ACHN (cell line): ENCODE results near the gene GLRA3.
"Not testable (repeated sequence)": the region's sequence is repeated elsewhere in the genome, so short reads cannot be mapped to it uniquely, and the experiment has no call there.

Source experiments
- DNase-seq: peaks from one replicate; pipeline ENCODE4 v3.0.0-alpha.2; 2015
- in situ Hi-C: cut with HindIII; loops from 2 replicates; pipeline ENCODE4 v1.10.0; 2017; ENCODE audit warnings: low sequenced_read_pairs, low pct_ligation_motif_present, low pct_unique_long_range_greater_than_20kb

The GLRA3 gene

DNA sequence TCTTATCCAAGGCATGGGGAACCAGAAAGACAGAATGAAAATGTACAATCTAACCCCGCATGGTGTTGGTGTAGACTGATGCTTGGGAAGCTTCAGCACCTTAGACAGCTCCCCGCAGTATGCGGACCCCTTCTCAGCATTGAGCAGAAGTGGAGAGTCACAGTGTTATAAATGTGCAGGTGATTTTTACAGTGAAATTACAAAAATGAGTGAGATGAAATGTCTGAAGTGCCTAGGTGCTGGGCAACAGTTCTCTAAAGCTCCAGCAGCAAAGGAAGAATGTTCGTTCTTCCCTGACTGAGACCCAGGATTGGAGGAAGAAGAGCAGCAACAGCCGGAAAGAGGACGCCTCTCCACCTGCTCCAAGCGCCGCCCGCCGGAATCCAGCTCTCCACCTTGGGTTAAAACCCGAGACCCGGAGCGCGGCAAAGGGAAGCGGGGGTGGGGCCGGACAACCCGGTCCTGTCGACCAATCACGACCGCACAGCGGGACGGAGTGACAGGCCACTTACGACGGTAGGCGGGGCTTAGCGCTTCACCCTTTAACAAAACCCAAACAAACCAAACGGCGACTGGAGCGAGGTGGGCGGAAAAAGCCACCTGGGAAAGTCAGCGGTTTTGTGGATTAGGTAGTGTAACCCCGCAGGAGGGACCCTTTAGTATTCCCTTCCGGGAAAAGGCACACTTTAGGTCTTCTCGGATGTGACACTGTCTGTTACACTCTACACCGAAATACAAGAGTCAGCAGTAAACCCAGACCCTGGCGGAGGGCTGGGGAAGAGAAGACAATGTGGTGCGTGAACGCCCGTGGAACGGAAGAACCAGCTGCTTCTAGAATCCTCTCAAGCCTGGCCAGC is at the start of gene GLRA3:
Gene GLRA3 (minus strand): TSS at position 403 of the 857 bp plus-strand sequence. CDS start 436 bp downstream, outside the sequence.
- DNase-seq, result peak; percentile 35
- in situ Hi-C loops, result no loop called here

DNA sequence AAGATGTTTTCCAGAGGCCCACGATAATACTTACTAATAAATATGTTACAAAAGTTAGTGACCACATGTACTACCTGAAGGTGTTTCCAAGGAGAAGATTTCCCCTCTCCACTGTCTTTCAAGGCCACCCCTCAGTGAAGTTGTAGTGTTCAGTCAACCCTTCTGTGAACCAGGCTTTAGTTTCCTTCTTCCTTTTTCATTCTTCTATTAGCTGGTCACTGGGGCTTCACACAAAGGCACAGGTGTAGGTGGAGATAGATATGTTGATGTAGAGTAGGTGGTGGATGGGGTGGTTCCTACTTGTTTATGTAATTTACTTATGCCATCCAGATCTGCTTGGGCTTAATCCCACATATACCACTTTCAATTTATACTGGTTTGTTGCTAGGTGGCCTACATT is 45.9 kb upstream of the GLRA3 start:
- no peak for DNase-seq
- in situ Hi-C loops, result no loop called here

DNA sequence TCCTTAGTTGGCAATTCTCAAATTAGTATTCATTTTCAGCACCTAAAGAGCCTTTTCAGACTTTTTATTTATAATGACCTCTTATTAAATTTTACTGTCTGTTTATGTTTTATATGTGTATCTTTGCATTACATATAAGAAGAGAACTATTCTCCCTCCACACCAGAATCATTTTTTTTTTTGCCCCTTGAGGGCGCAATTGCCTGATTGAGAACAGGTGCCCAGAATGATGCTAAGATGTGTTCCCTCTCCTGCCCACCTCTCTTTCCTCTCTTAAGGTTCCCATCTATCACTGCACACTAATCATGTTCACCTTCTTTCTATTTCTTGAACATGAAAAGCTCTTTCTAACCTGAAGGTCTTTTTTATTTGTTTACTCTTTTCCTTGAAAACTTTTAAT is 44.9 kb upstream of the GLRA3 start:
- DNase-seq, result peak; percentile 47
- in situ Hi-C loops, result no loop called here

DNA sequence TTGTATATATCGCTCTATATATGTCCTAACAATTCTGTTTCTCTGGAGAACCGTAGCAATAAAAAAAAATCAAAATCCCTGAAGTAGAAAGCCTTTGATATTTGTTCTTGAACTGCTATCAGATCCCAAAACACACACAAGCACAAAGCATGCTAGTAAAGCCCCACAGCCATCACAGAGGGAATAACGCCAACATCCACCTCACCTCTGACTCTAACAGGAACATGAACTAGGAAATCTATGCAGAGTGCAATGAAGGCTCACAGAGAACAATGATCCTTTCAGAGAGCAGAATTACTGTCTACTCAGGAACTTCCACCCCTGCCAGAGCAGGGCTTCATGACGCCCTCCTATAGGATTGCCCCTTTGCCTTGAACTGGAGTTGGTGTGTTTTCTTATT is 44.1 kb upstream of the GLRA3 start:
- DNase-seq, in situ Hi-C loops: not testable (repeated sequence)

DNA sequence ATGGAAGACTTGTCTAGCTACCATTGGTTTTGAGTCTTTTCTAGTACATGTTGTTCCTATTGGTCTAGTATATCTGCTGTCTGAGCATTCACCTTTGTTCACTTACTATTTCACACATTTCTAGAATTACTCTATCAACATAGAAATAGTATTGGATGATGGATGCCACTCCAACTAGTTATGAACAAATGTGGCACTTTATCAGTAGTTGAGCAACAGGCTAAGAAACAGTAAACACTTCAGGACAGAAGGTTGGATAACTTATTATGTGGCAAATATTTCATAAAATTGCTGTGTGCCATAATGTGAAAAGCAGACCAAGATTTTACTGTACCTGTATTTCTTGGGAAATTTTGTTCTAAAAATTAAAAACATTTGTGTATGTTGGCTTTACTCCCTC is 42.4 kb upstream of the GLRA3 start:
- in situ Hi-C loops, result no loop called here

DNA sequence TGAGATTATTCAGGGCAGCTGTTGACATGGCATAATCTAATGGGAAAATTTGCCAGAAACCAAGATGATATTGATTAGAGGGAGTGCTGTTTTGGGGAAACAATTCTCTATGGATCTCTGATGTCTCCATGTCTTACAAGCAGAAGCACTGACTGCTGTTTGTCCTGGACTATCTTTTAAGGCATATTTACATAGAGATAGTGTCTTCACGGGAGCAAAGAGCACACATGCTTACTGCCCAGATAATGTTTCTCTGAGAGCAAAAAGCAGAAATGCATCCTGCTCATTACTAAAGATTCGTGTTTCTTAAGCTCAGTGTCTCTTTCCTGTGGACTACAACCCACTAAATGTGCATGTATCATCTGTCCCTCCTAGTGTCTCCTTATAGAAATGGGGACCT is 41.3 kb upstream of the GLRA3 start:
- no peak for DNase-seq

More for the DNA sequence above, 42.4 kb upstream of the GLRA3 start:
- no peak for DNase-seq

DNA sequence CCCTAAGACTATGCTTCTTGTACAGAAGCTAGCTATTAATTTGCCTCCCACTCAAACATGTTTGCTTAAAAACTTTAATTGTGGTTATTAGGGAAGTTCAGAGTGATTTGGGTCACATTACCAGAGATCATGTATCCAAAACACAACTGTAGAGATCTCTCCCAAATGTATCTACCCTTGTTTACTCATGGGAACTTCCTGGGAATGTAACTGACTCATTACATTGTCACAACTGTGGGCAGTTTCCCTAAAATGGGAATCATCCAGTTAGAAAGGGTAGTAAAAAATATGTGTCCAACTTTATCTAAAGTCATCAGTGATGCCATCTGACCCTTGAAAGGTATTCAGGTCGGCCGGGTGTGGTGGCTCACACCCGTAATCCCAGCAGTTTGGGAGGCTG is 40.3 kb upstream of the GLRA3 start:
- in situ Hi-C loops, result no loop called here
- no peak for DNase-seq

More for the DNA sequence above, 41.3 kb upstream of the GLRA3 start:
- in situ Hi-C loops, result no loop called here

DNA sequence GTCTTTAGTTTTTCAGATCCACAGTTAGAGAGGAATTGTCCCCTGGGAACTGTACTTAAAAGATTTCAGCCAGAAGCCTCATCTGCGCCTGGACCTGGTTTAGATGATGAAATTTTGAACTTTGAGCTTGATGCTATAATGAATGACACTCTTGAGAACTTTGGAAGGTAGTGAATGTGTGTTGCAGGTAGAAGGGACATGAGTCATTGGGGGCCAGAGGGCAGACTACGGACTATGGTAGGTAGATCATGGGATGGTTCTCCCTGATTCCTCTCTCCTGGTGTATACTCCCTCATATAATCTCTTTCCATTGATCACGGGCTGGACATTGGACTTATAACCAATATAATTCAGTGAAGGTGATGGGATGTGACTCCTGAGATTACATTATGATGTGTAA is 38.9 kb upstream of the GLRA3 start:
- no peak for DNase-seq
- in situ Hi-C loops, result no loop called here

DNA sequence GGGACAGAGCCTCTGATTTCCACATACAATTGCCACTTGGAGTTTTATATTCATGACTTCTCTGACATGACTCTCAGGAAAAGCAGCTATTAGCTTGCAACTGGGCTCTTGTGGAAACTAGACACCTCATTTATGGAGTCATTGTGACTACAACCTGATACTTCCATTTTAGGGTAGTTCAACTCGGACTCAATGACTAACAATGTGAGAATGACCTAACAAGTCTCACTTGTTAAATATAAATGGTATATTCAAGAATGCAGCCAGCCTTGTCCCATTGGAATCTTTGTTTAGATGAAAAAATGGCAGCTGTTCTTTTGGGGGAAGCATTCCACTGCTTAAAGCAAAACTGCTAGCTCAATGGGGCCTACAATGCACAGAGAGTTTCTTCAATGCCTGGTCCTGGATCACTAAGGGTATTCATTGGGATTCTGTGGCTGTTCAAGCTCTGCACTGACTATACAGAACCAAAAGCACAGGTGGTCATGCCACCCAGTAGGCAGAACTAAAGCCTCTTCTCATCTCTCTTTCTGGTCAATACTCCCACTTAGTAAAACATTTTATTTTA is 36.5 kb upstream of the GLRA3 start:
- in situ Hi-C loops, result no loop called here
- no peak for DNase-seq

DNA sequence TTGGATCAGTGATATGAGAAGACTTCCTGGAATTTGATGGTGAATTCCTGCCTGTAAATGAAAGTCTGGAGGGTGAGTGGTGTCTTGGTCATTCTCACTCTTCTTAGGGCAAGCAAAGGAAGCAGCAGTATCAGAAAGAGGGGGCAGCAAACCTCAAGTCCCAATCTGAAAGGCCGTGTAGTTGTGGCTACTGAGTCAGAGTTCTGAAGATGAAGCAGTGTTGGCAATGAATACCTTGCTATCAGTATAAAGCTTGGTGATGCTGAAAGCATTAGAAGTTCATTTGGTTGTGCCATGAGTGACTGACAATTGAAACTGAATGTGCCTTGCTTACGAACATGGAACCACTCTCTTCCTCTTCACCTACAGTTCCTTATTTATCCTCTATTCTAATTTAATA is 35.0 kb upstream of the GLRA3 start:
- no peak for DNase-seq
- in situ Hi-C loops, result no loop called here

DNA sequence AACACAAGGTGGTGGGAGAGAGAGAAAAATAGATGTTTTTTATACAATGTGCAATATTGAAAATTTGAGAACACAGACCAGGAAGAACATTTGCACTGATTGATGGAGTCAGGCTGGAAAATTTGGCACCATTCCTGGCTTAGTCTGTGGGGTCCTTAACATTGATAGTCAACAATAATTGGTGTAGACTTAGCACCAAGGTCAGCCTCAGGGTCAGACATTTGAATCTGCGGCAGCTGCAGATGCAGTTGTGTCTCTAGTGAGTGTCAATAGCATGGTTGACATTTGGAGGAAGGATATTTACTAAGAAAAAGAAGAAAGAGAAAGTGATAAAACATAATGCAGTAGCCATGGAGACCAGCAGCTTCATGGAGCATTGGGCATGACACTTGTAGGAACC is 31.5 kb upstream of the GLRA3 start:
- in situ Hi-C loops, result no loop called here

DNA sequence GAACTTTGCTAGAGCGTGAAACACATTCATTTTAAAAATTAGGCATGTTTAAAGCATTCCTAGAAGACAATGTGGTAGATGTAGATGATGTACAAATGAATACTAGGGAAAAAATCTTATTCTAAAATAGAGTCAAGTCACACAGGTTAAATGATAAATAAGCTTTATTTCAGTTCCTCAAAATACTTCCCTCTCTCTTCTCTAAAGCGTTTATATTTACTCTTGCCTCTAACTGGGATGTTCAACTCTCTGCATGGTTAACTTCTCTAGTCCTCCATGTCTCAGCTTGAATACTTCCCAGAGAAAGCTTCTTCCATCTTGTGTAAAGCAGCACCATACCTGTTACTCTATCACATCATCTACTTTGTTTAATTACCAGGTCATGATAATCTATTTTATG is 30.9 kb upstream of the GLRA3 start:
- DNase-seq, result no peak
- in situ Hi-C loops, result no loop called here

More for the DNA sequence above, 31.5 kb upstream of the GLRA3 start:
- DNase-seq, result no peak

DNA sequence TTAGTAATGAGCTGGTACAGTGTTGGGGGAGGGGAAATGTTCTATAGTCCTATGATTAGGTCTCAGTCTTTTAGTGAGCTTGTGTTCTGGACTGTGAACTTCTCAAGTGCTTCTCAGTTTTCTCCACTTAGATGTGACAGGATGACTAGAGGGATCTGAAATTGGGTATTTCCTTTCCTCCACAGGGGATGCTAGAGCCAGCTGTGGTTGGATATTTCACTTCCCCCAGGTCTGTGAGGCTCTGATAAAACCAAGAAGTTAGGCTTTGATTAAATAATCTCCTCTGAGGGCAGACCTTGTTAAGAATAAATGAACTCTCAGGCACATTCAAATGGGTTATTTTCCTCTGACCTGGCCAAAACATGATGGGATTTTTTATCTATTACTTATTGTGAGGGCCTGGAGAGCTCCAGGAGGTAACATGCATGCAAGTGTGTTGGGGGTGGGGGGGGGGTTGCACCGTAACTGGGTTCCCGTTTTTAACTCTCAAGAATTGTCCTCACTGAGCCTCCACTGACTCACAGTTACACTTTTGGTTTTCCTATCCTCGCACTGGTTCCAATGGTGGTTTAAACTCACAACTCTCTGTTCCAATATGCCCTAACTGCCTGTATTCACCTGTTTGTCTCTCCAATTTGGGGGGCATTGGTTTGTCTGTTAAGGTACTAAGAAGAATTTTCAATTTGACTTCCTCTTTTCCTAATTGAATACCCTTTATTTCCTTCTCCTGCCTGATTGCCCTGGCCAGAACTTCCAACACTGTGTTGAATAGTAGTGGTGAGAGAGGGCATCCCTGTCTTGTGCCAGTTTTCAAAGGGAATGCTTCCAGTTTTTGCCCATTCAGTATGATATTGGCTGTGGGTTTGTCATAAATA is 28.1 kb upstream of the GLRA3 start:
- in situ Hi-C loops, result no loop called here
- peak; percentile 18 for DNase-seq

DNA sequence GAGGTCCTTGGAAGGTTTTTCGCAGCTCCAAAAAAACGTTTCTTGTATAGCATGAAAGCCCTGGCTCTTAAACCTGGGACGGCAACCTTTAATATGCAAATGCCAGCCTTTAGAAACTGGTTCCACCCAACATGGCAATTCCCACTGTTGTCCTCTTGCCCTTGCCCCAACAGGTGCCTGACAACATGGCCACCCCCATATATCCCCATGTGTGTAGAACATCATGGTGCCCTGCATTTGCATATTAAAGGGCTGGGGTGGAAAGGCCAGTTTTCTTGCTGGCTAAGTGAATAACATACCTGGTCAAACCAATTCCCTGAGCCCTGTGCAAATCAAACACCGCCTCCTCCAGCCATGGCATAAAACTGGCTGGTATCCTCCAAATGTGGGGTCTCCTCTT is 26.0 kb upstream of the GLRA3 start:
- in situ Hi-C loops, result no loop called here
- DNase-seq, result no peak

DNA sequence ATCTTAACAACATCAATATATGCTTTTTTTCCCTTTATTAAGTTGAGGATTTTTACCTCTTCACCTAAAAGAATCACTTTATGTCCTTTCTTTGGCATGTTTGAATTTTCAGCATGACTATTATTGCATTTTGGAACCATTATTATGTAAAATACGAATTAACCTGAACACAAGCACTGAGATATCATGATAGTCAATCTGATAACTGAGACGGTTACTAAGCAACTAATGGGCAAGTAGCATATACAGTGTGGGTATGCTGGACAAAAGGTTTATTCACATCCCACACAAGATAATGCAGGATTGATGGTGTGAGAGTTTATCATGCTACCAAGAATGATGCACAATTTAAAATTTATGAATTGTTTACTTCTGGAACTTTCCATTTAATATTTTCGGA is 24.6 kb upstream of the GLRA3 start:
- DNase-seq, result no peak
- in situ Hi-C loops, result no loop called here

DNA sequence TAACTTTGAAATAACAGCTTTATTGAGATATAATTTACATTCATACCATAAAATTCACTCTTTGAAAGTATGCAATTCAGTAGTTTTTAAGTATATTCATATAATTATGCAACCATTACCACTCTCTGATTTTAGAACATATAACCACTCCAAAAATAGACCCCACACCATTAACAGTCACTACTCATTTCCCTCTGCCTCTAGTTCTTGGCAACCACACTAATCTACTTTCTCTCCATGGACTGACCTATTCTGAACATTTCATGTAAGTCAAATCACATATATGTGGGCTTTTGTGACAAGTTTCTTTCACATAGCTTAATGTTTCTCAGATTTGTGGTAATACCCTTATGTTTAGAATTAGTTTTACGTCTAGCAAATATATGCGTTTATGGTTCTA is 19.5 kb upstream of the GLRA3 start:
- no peak for DNase-seq
- in situ Hi-C loops, result no loop called here

DNA sequence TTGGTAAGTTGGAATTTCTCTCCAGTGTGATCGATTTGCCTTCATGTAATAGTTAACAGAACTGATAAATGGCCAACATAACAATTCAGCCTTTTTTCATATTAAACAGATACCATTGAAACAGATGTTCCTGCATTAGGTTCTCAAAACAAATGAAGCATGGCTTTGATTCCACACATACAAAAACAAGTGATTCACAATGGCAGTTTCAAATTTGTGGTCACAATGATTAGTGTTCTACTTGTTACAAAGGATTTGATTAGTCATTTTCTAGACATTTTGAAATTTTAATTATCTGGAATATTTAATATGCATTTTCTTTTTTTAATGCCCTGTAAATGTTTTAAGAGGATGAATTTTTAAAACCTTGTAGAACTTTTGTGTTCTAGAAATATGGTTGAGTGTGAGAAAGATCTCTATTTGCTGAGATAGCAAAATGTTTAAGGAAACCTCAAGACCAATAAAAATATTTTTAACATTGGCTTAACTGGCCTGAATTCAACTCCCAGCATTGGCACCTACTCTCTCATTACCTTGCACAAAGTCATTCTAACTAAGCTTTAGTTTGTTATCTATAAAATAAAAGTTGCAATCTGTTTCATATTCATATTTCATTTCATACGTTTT is 18.9 kb upstream of the GLRA3 start:
- in situ Hi-C loops, result no loop called here
- DNase-seq, result no peak

DNA sequence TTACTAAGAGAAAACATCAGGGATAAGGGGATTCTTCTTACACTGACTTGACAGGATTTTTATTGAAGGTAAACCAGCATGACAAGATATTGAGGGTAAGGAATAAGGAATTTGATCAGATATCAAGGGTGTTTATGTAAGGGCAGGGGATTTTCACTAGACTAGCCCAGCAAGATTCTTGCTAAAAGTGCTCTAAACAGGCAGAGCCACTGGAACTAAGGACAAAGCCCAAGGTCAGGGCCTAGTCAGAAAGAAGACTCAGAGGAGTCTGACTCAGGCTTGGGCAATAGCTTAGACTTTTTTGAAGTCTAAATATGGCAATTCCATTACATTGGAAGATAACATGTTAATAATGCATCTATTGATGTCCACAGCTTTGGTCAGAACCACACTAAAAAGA is 6.5 kb upstream of the GLRA3 start:
- DNase-seq, result no peak
- in situ Hi-C loops, result no loop called here

DNA sequence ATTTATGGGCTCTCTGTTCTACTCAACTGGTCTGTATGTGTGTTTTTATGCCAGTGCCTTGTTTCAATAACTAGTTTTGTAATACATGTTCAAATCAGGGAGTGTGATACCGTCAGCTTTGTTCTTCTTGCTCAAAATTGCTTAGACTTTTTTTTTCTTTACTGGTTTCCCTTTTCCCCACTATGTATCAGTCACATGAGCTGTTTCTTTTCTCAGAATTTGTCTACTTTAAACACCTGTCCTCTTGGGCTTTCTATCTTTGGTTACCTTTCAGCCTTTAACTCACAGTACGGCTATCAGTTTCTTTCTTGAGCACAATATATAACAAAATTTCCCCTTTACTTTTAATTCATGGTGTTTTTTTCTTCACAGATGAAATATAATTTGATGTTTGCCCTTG is 5.4 kb upstream of the GLRA3 start:
- in situ Hi-C loops, result no loop called here
- no peak for DNase-seq
